ENCODE results near the gene PDYN.

PDYN gene

DNA sequence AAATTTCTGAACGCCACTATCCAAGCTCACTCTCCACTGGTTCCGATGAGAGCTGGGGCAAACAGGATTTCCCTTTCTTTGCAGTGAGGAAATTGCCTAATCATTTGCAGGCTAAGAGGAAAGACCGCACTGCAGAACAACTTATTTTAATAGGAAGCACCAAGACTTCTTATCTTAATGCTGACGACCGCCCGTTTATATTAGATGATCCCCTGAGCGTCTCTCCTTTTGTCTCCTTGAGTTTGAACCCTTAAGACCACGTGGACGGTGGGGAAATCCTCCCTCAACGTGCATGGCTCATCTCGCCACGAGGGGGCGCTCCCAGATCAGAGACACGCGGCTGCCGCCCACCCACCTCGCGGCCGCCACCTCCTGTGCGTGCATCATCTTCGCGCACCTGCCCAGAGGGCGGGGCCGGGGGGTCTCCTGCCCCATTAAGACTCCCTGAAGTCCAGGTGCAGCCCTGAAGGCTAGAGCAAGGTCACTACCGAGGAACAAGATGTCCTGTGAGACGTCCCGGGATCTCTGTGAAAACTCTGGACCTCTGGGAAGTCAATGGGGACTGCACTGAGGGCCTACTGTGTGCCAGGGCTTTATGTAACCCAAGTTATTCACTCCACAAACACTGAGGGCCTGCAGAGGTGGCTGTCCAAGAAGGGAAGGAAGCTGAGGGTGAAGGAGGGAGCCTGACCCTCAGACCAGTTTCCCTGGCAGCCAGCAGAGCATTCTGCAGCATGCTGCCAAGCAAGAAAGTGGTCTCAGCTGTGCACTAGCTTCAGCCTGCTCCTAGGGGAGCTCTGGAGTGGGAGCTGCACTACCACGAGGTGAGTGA, 28.1 kb downstream of the PDYN start (continued):
- TF ChIP-seq, protein P1, sequence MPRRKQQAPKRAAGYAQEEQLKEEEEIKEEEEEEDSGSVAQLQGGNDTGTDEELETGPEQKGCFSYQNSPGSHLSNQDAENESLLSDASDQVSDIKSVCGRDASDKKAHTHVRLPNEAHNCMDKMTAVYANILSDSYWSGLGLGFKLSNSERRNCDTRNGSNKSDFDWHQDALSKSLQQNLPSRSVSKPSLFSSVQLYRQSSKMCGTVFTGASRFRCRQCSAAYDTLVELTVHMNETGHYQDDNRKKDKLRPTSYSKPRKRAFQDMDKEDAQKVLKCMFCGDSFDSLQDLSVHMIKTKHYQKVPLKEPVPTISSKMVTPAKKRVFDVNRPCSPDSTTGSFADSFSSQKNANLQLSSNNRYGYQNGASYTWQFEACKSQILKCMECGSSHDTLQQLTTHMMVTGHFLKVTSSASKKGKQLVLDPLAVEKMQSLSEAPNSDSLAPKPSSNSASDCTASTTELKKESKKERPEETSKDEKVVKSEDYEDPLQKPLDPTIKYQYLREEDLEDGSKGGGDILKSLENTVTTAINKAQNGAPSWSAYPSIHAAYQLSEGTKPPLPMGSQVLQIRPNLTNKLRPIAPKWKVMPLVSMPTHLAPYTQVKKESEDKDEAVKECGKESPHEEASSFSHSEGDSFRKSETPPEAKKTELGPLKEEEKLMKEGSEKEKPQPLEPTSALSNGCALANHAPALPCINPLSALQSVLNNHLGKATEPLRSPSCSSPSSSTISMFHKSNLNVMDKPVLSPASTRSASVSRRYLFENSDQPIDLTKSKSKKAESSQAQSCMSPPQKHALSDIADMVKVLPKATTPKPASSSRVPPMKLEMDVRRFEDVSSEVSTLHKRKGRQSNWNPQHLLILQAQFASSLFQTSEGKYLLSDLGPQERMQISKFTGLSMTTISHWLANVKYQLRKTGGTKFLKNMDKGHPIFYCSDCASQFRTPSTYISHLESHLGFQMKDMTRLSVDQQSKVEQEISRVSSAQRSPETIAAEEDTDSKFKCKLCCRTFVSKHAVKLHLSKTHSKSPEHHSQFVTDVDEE (CRISPR knock-in tag; IDR thresholded peaks at IDR 0.05): no peak
- no peak for TF ChIP-seq ZNF70 (CRISPR knock-in tag; IDR thresholded peaks at IDR 0.05)
- TF ChIP-seq CSDC2 (CRISPR knock-in tag; IDR thresholded peaks at IDR 0.05): no peak

DNA sequence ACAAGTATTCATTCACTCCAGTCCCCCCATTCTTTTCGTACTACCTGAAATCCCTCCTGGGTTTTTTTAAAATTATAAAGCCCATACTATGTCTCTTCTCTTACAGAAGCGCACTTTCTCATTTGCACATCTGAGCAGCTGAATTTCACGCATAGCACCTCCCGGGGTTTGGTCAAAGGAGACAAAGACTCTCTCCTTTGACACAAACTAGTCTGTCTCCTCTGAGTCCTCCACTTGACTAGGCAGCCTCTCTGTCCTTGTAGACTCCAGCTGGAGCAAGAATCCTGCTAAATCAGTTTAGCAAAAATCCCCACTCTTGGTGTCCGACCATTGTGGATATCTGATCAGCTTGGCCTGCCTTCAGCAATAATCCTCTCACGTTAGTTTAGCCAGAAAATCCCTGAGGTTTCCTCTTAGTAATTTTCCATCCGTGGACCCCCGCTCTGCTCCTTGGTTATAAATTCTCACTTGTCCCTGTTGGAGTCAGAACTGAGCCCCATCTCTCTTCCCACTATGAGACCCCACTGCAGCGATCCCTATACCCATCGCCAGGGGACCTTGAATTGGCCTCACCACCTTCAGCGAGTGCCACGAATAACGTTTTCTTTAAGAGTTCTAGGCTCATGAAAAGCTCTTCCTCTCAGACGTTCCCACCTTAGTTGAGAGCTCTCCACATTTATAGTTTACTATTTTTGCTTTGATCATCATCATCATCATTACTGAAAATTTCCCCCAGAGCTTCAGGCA, 29.0 kb downstream of the PDYN start:
- no peak for TF ChIP-seq TOX (CRISPR knock-in tag; IDR thresholded peaks at IDR 0.05; ENCODE audit: borderline replicate concordance)
- TF ChIP-seq ESRRG (CRISPR knock-in tag; IDR thresholded peaks at IDR 0.05): no peak
- TF ChIP-seq, protein P2, sequence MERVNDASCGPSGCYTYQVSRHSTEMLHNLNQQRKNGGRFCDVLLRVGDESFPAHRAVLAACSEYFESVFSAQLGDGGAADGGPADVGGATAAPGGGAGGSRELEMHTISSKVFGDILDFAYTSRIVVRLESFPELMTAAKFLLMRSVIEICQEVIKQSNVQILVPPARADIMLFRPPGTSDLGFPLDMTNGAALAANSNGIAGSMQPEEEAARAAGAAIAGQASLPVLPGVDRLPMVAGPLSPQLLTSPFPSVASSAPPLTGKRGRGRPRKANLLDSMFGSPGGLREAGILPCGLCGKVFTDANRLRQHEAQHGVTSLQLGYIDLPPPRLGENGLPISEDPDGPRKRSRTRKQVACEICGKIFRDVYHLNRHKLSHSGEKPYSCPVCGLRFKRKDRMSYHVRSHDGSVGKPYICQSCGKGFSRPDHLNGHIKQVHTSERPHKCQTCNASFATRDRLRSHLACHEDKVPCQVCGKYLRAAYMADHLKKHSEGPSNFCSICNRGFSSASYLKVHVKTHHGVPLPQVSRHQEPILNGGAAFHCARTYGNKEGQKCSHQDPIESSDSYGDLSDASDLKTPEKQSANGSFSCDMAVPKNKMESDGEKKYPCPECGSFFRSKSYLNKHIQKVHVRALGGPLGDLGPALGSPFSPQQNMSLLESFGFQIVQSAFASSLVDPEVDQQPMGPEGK (CRISPR knock-in tag; IDR thresholded peaks at IDR 0.05; ENCODE audit: borderline replicate concordance): no peak
- no peak for TF ChIP-seq ZNF565 (CRISPR knock-in tag; conservative IDR thresholded peaks at IDR 0.05; ENCODE audit: low read depth)
- no peak for TF ChIP-seq ZNF70 (CRISPR knock-in tag; IDR thresholded peaks at IDR 0.05)
- no peak for TF ChIP-seq SNAI2 (CRISPR knock-in tag; IDR thresholded peaks at IDR 0.05)
- TF ChIP-seq, protein P1 (CRISPR knock-in tag; IDR thresholded peaks at IDR 0.05): no peak
- TF ChIP-seq, protein P3, sequence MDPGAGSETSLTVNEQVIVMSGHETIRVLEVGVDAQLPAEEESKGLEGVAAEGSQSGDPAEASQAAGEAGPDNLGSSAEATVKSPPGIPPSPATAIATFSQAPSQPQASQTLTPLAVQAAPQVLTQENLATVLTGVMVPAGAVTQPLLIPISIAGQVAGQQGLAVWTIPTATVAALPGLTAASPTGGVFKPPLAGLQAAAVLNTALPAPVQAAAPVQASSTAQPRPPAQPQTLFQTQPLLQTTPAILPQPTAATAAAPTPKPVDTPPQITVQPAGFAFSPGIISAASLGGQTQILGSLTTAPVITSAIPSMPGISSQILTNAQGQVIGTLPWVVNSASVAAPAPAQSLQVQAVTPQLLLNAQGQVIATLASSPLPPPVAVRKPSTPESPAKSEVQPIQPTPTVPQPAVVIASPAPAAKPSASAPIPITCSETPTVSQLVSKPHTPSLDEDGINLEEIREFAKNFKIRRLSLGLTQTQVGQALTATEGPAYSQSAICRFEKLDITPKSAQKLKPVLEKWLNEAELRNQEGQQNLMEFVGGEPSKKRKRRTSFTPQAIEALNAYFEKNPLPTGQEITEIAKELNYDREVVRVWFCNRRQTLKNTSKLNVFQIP (CRISPR knock-in tag; IDR thresholded peaks at IDR 0.05; ENCODE audit: borderline replicate concordance, low read depth): no peak
- no peak for TF ChIP-seq ZNF8 (CRISPR knock-in tag; IDR thresholded peaks at IDR 0.05)
- TF ChIP-seq PPARA (CRISPR knock-in tag; IDR thresholded peaks at IDR 0.05; ENCODE audit: borderline replicate concordance): no peak
- TF ChIP-seq ISL1 (CRISPR knock-in tag; IDR thresholded peaks at IDR 0.05): no peak
- TF ChIP-seq TCF4 (CRISPR knock-in tag; IDR thresholded peaks at IDR 0.05; ENCODE audit: borderline replicate concordance): no peak
- no peak for TF ChIP-seq RARB (CRISPR knock-in tag; IDR thresholded peaks at IDR 0.05)
- TF ChIP-seq CSDC2 (CRISPR knock-in tag; IDR thresholded peaks at IDR 0.05): no peak
- no peak for TF ChIP-seq ZFP30 (CRISPR knock-in tag; IDR thresholded peaks at IDR 0.05)
- no peak for TF ChIP-seq GLIS3 (CRISPR knock-in tag; IDR thresholded peaks at IDR 0.05)
- no peak for TF ChIP-seq OSR1 (CRISPR knock-in tag; IDR thresholded peaks at IDR 0.05)
- TF ChIP-seq, protein P4, sequence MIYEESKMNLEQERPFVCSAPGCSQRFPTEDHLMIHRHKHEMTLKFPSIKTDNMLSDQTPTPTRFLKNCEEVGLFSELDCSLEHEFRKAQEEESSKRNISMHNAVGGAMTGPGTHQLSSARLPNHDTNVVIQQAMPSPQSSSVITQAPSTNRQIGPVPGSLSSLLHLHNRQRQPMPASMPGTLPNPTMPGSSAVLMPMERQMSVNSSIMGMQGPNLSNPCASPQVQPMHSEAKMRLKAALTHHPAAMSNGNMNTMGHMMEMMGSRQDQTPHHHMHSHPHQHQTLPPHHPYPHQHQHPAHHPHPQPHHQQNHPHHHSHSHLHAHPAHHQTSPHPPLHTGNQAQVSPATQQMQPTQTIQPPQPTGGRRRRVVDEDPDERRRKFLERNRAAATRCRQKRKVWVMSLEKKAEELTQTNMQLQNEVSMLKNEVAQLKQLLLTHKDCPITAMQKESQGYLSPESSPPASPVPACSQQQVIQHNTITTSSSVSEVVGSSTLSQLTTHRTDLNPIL (CRISPR knock-in tag; IDR thresholded peaks at IDR 0.05; ENCODE audit: low read depth): no peak
- no peak for TF ChIP-seq ARNTL (CRISPR knock-in tag; IDR thresholded peaks at IDR 0.05; ENCODE audit: borderline replicate concordance, low read depth)
- no peak for TF ChIP-seq BACH2 (CRISPR knock-in tag; IDR thresholded peaks at IDR 0.05; ENCODE audit: borderline replicate concordance)
- ATAC-seq: no peak

Data from SK-N-SH treated with all-trans-retinoic acid at 6 μM for 48 hours (cell line).